Left renal pelvis (tissue), 4 donors: Measurements from ENCODE around the gene PPP4R4. TPM values are rescaled to one million over a fixed set of nuclear protein-coding genes. Genes with fewer than 3 reads are reported as not detected.

ENCODE experiments used
- polyA plus RNA-seq, 4 donors: library from polyadenylated mRNA; unstranded; fragments of 120-200 nt; gene quantifications; one replicate each; pipeline ENCODE4 v1.2.1, GENCODE V29; 2013; ENCODE audit not compliant: insufficient read length in 4 of 4

Gene PPP4R4
- polyA plus RNA-seq, 4 donors = 0.12 to 0.29 (median 0.18) TPM

Other genes with a start within 250 kb of the PPP4R4 start
- not detected for gene FAM181A, start 247.0 kb upstream of the PPP4R4 start, polyA plus RNA-seq
- gene ASB2, start 197.8 kb upstream of the PPP4R4 start, polyA plus RNA-seq = under 1 TPM; 0.10 to 0.39 (median 0.33) TPM
- not detected for gene CCDC197, start 177.0 kb upstream of the PPP4R4 start, polyA plus RNA-seq
- gene OTUB2, start 148.0 kb upstream of the PPP4R4 start, polyA plus RNA-seq = 1 to 10 TPM; 2.6 to 5.0 (median 4.5) TPM
- gene DDX24, start 93.1 kb upstream of the PPP4R4 start, polyA plus RNA-seq = 100 to 1,000 TPM; 121 to 173 (median 163) TPM
- gene IFI27L1, start 93.0 kb upstream of the PPP4R4 start, polyA plus RNA-seq = 10 to 100 TPM; 21.7 to 36.1 (median 27.0) TPM
- gene IFI27, start 63.6 kb upstream of the PPP4R4 start, polyA plus RNA-seq = 10 to 100 TPM in 2 of 4 donors, 1 to 10 TPM in 2; 4.9 to 26.7 (median 8.2) TPM
- 10 to 100 TPM; 22.2 to 36.9 (median 30.8) TPM for gene IFI27L2, start 44.7 kb upstream of the PPP4R4 start, polyA plus RNA-seq
- gene SERPINA10, start 118.9 kb downstream of the PPP4R4 start, polyA plus RNA-seq = under 1 TPM; 0.19 to 0.29 (median 0.25) TPM
- gene SERPINA6, start 149.0 kb downstream of the PPP4R4 start, polyA plus RNA-seq = 1 to 10 TPM; 1.4 to 7.3 (median 3.9) TPM
- not detected for gene SERPINA2, start 192.4 kb downstream of the PPP4R4 start, polyA plus RNA-seq
- gene SERPINA1, start 214.3 kb downstream of the PPP4R4 start, polyA plus RNA-seq = 100 to 1,000 TPM in 2 of 4 donors, 10 to 100 TPM in 2; 48.2 to 109 (median 93.4) TPM